Liver (tissue), 9 donors: ENCODE measurements around the gene ARL13A. TPM values are rescaled to one million over a fixed set of nuclear protein-coding genes. Genes with fewer than 3 reads are reported as not detected.

Experiments
- DNase-seq: peaks from one replicate; pipeline ENCODE4 v3.0.0-alpha.2; 2017; ENCODE audit warnings: low spot score
- H3K27ac ChIP-seq, 2 donors: one replicate each; pipeline ENCODE4 v1.7.0; 2013; ENCODE audit warnings: inconsistent platforms in 2 of 2, low read length in 2 of 2, control low read depth in 1 of 2, low read depth in 1 of 2, mild to moderate bottlenecking in 1 of 2
- H3K27me3 ChIP-seq, 4 donors: one replicate each; pipeline versions ENCODE4 v1.6.1 to v1.7.0; 2013; ENCODE audit warnings: low read length in 3 of 4, inconsistent platforms in 1 of 4, mild to moderate bottlenecking in 1 of 4, moderate library complexity in 1 of 4; ENCODE audit not compliant: control insufficient read depth in 4 of 4, insufficient read depth in 4 of 4
- H3K36me3 ChIP-seq, 4 donors: one replicate each; pipeline versions ENCODE4 v1.6.1 to v1.7.0; 2013; ENCODE audit warnings: low read length in 3 of 4, mild to moderate bottlenecking in 3 of 4, low read depth in 1 of 4, moderate library complexity in 1 of 4; ENCODE audit not compliant: control insufficient read depth in 4 of 4, insufficient read depth in 3 of 4
- H3K4me1 ChIP-seq, 4 donors: one replicate each; pipeline versions ENCODE4 v1.6.1 to v1.7.0; 2013; ENCODE audit warnings: low read length in 3 of 4, mild to moderate bottlenecking in 3 of 4, moderate library complexity in 1 of 4; ENCODE audit not compliant: control insufficient read depth in 4 of 4, insufficient read depth in 4 of 4
- H3K4me3 ChIP-seq, 3 donors: one replicate each; pipeline versions ENCODE4 v1.6.1 to v1.7.0; 2013; ENCODE audit warnings: low read length in 3 of 3, control low read depth in 1 of 3, low read depth in 1 of 3, mild to moderate bottlenecking in 1 of 3
- H3K9ac ChIP-seq, 2 donors: one replicate each; pipeline ENCODE4 v1.7.0; 2013; ENCODE audit warnings: low read length in 2 of 2, mild to moderate bottlenecking in 2 of 2, moderate library complexity in 2 of 2, control low read depth in 1 of 2, low read depth in 1 of 2
- H3K9me3 ChIP-seq, 4 donors: one replicate each; pipeline versions ENCODE4 v1.6.1 to v1.7.0; 2013; ENCODE audit warnings: low read length in 3 of 4; ENCODE audit not compliant: control insufficient read depth in 4 of 4
- ATF3 ChIP-seq: IDR thresholded peaks from 2 replicates; pipeline ENCODE4 v1.6.1; 2016; ENCODE audit warnings: antibody characterized with exemption
- CTCF ChIP-seq: fragments of 150-350 bp; IDR thresholded peaks from 2 replicates; pipeline ENCODE4 v1.5.1; 2017; ENCODE audit warnings: improper control_type of control experiment, low read depth, low read length; ENCODE audit not compliant: missing input control
- EGR1 ChIP-seq, 2 donors: IDR thresholded peaks; 2 replicates each; pipeline ENCODE4 v1.6.1; 2016 to 2018; ENCODE audit warnings: antibody characterized with exemption in 2 of 2, low read depth in 2 of 2
- FOXA1 ChIP-seq: IDR thresholded peaks from 2 replicates; pipeline ENCODE4 v1.6.1; 2016; ENCODE audit warnings: antibody characterized with exemption
- FOXA2 ChIP-seq: IDR thresholded peaks from 2 replicates; pipeline ENCODE4 v1.6.1; 2016; ENCODE audit warnings: antibody characterized with exemption
- GABPA ChIP-seq, 2 donors: IDR thresholded peaks in 1 of 2; conservative IDR thresholded peaks in 1 of 2; 2 replicates each; pipeline ENCODE4 v1.6.1; 2016; ENCODE audit warnings: antibody characterized with exemption in 2 of 2, mild to moderate bottlenecking in 1 of 2, moderate library complexity in 1 of 2
- HNF4A ChIP-seq, 2 donors: conservative IDR thresholded peaks; 2 replicates each; pipeline ENCODE4 v1.6.1; 2016; ENCODE audit warnings: antibody characterized with exemption in 2 of 2, mild to moderate bottlenecking in 2 of 2
- HNF4G ChIP-seq: IDR thresholded peaks from 2 replicates; pipeline ENCODE4 v1.6.1; 2016; ENCODE audit warnings: antibody characterized with exemption
- JUND ChIP-seq, 2 donors: IDR thresholded peaks; 2 replicates each; pipeline ENCODE4 v1.6.1; 2016; ENCODE audit warnings: antibody characterized with exemption in 2 of 2
- MAX ChIP-seq: IDR thresholded peaks from 2 replicates; pipeline ENCODE4 v1.6.1; 2016; ENCODE audit warnings: antibody characterized with exemption
- NR2F2 ChIP-seq: IDR thresholded peaks from 2 replicates; pipeline ENCODE4 v1.6.1; 2016; ENCODE audit warnings: antibody characterized with exemption
- RAD21 ChIP-seq, 2 donors: IDR thresholded peaks; 2 replicates each; pipeline ENCODE4 v1.6.1; 2016; ENCODE audit warnings: antibody characterized with exemption in 2 of 2, mild to moderate bottlenecking in 2 of 2
- REST ChIP-seq: IDR thresholded peaks from 2 replicates; pipeline ENCODE4 v1.6.1; 2016; ENCODE audit warnings: antibody characterized with exemption, mild to moderate bottlenecking
- RXRA ChIP-seq, 2 donors: IDR thresholded peaks; 2 replicates each; pipeline ENCODE4 v1.6.1; 2017 to 2018; ENCODE audit warnings: antibody characterized with exemption in 2 of 2, mild to moderate bottlenecking in 1 of 2
- SP1 ChIP-seq: IDR thresholded peaks from 2 replicates; pipeline ENCODE4 v1.6.1; 2018; ENCODE audit warnings: antibody characterized with exemption, mild to moderate bottlenecking
- TAF1 ChIP-seq: conservative IDR thresholded peaks from 2 replicates; pipeline ENCODE4 v1.6.1; 2016; ENCODE audit warnings: antibody characterized with exemption, mild to moderate bottlenecking
- YY1 ChIP-seq: IDR thresholded peaks from 2 replicates; pipeline ENCODE4 v1.6.1; 2016; ENCODE audit warnings: antibody characterized with exemption, mild to moderate bottlenecking
- ZBTB33 ChIP-seq: IDR thresholded peaks from 2 replicates; pipeline ENCODE4 v1.6.1; 2016; ENCODE audit warnings: antibody characterized with exemption
- WGBS: extraction: QIAGEN DNeasy Blood & Tissue Kit; methylation state at CpG from one replicate; pipeline ENCODE4 v1.1.7; 2013; 5-methylcytosine and 5-hydroxymethylcytosine counted together
- polyA plus RNA-seq, 2 donors: library from polyadenylated mRNA; stranded (reverse) in 1 of 2; unstranded in 1 of 2; fragments of 200-250 nt in 1 of 2; fragments of >200 nt in 1 of 2; fragmentation: Nextera tagmentation in 1 of 2; extraction: Ambion mirVana in 1 of 2; gene quantifications; one replicate each; pipeline versions ENCODE4 v1.2.1 to v1.2.3, GENCODE V29; 2013 to 2015
- total RNA-seq, 2 donors: library from RNA; depleted of rRNA; stranded (reverse); fragments of >200 nt; gene quantifications; one replicate each; pipeline ENCODE4 v1.2.3, GENCODE V29; 2014
- donor health status: healthy.
- donor health status: healthy.
- donor health status: healthy.
- donor health status: healthy.
- donor health status: healthy.

The ARL13A gene
- total and polyA plus RNA-seq, 4 donors, result not detected

GRCh38 chrX:101029665-101030064 lies 60.2 kb downstream of the ARL13A start:
- H3K4me3 ChIP-seq, result no peak overlapping the region
- H3K27ac ChIP-seq, result no peak overlapping the region
- DNase-seq, result no peak
- H3K9me3 ChIP-seq, result no peaks in the 10 kb centered on the region
- H3K36me3 ChIP-seq, result peaks cover 0 to 6% (median 2%) of the 10 kb centered on the region in 4 donors
- H3K27me3 ChIP-seq, result no peaks in the 10 kb centered on the region
- TF ChIP-seq CTCF (no peak), HNF4G (no peak), NR2F2 (no peak), RAD21 (IDR thresholded peaks at IDR 0.05) (no peak), HNF4A (conservative IDR thresholded peaks at IDR 0.05) (no peak), MAX (no peak), TAF1 (no peak), REST (no peak), ZBTB33 (no peak), YY1 (no peak), GABPA (IDR thresholded peaks at IDR 0.05 in 1 of 2, conservative IDR thresholded peaks at IDR 0.05 in 1 of 2) (no peak), EGR1 (IDR thresholded peaks at IDR 0.05; ENCODE audit: low read depth in 2 of 2) (no peak), RXRA (IDR thresholded peaks at IDR 0.05) (no peak), SP1 (no peak), FOXA2 (no peak), FOXA1 (no peak), ATF3 (no peak)
- 88% methylated on average over 1 of the region's 1 CpG for WGBS
- no peaks in the 10 kb centered on the region for H3K4me1 ChIP-seq
- H3K9ac ChIP-seq, result no peak overlapping the region

GRCh38 chrX:101037231-101037630 lies 67.7 kb downstream of the ARL13A start:
- Histone ChIP-seq H3K27me3 (no peaks in the 10 kb centered on the region), H3K36me3 (peaks cover 2 to 18% (median 15%) of the 10 kb centered on the region in 4 donors), H3K4me1 (no peaks in the 10 kb centered on the region), H3K4me3 (no peak overlapping the region), H3K27ac (no peak overlapping the region), H3K9me3 (no peaks in the 10 kb centered on the region), H3K9ac (no peak overlapping the region)
- TF ChIP-seq MAX, result no peak
- no peak for TF ChIP-seq FOXA2
- TF ChIP-seq HNF4G, result no peak
- no peak for TF ChIP-seq CTCF
- no peak for TF ChIP-seq GABPA (IDR thresholded peaks at IDR 0.05 in 1 of 2, conservative IDR thresholded peaks at IDR 0.05 in 1 of 2)
- no peak for TF ChIP-seq RXRA (IDR thresholded peaks at IDR 0.05)
- no peak for TF ChIP-seq TAF1
- TF ChIP-seq RAD21 (IDR thresholded peaks at IDR 0.05), result no peak
- no peak for TF ChIP-seq SP1
- no peak for TF ChIP-seq JUND (IDR thresholded peaks at IDR 0.05)
- TF ChIP-seq FOXA1, result no peak
- no peak for DNase-seq
